K562 (cell line): ENCODE measurements around the gene RBFOX1. TPM values are rescaled to one million over a fixed set of nuclear protein-coding genes. Genes with fewer than 3 reads are reported as not detected.

Experiments used
- ATAC-seq: fragments of 200-7000 bp; cut with Tn5 transposase; 3 replicates; pipeline ENCODE4 v1.9.1; 2020; ENCODE audit warnings: moderate library complexity
- BruUV-seq: library from RNA; stranded (reverse); fragments of 400-500 nt; replicated peaks from 2 replicates; lab custom pipeline; 2021; lab: Mats Ljungman, UMichigan
- CTCF ChIA-PET: fragments of 300-600 bp; formaldehyde crosslinking; extraction: SDS; loops from one replicate; lab custom pipeline; 2021; ENCODE audit warnings: low intra/inter-chr PET ratio; lab: Yijun Ruan, JAX
- POLR2A ChIA-PET: fragments of 300-600, 350-650 bp; sonication (Branson Sonifier 250); formaldehyde crosslinking; extraction: SDS; loops from one replicate; lab custom pipeline; 2021; ENCODE audit warnings: antibody characterized with exemption, inconsistent platforms; lab: Yijun Ruan, JAX
- DNase-seq, 4 experiments: peaks; one replicate each; pipeline versions ENCODE4 v3.0.0 to v3.0.0-alpha.2; 2011 to 2018; ENCODE audit warnings: low spot score in 3 of 4, mixed read lengths in 3 of 4; ENCODE audit errors: extremely low read depth in 1 of 4
- FAIRE-seq: peaks from 2 replicates; lab custom pipeline; 2011; peaks lifted over from hg19 to GRCh38; lab: Jason Lieb, UNC
- H2AFZ ChIP-seq: 2 replicates; pipeline ENCODE4 v1.6.0; 2011; ENCODE audit warnings: low read depth, low read length, control low read depth, inconsistent platforms
- H3K27ac ChIP-seq: fragments of 200-600 bp; 3 replicates; pipeline ENCODE4 v1.8.0; 2011; ENCODE audit warnings: low read depth, mild to moderate bottlenecking, control low read depth, inconsistent platforms, low read length, moderate library complexity, mixed read lengths; ENCODE audit errors: extremely low read depth
- H3K27me3 ChIP-seq, 2 experiments: fragments of 300-600 bp in 1 of 2; 2 replicates in 1 of 2; 3 replicates in 1 of 2; pipeline versions ENCODE4 v1.6.0 to v1.8.0; 2011; ENCODE audit warnings: inconsistent platforms in 2 of 2, low read length in 2 of 2, mild to moderate bottlenecking in 1 of 2, mixed read lengths in 1 of 2, moderate library complexity in 1 of 2; ENCODE audit not compliant: control insufficient read depth in 2 of 2, insufficient read depth in 2 of 2
- H3K36me3 ChIP-seq: fragments of 300-600 bp; 3 replicates; pipeline ENCODE4 v1.8.0; 2011; ENCODE audit warnings: mild to moderate bottlenecking, low read length, inconsistent platforms; ENCODE audit not compliant: control insufficient read depth, insufficient read depth
- H3K4me1 ChIP-seq, 2 experiments: fragments of 200-600 bp in 1 of 2; replicated peaks in 1 of 2; 2 replicates in 1 of 2; 3 replicates in 1 of 2; pipeline versions ENCODE4 v1.5.1 to v1.8.0; 2011; ENCODE audit warnings: inconsistent platforms in 2 of 2, low read length in 2 of 2, mild to moderate bottlenecking in 1 of 2, mixed read lengths in 1 of 2, moderate library complexity in 1 of 2; ENCODE audit not compliant: control insufficient read depth in 2 of 2, insufficient read depth in 2 of 2
- H3K4me2 ChIP-seq: 2 replicates; pipeline ENCODE4 v1.6.1; 2011; ENCODE audit warnings: low read length, control low read depth, inconsistent platforms, mixed read lengths; ENCODE audit not compliant: insufficient read depth
- H3K4me3 ChIP-seq: fragments of 200-600 bp; sonication (generic), shearing (Covaris generic); 2 replicates; pipeline ENCODE4 v1.5.1; 2016; ENCODE audit warnings: control low read depth, inconsistent platforms
- H3K79me2 ChIP-seq: fragments of 200-600 bp; 3 replicates; pipeline ENCODE4 v1.8.0; 2011; ENCODE audit warnings: low read length, inconsistent platforms; ENCODE audit not compliant: control insufficient read depth, insufficient read depth
- H3K9ac ChIP-seq, 2 experiments: 2 replicates each; pipeline versions ENCODE4 v1.6.0 to v1.6.1; 2011; ENCODE audit warnings: low read depth in 2 of 2, low read length in 2 of 2, control low read depth in 1 of 2, inconsistent platforms in 1 of 2, mild to moderate bottlenecking in 1 of 2, mixed read lengths in 1 of 2; ENCODE audit not compliant: insufficient read depth in 1 of 2
- H3K9me1 ChIP-seq: one replicate; pipeline ENCODE4 v1.6.0; 2011; ENCODE audit warnings: inconsistent platforms, mild to moderate bottlenecking, low read length, moderate library complexity; ENCODE audit not compliant: control insufficient read depth, insufficient read depth
- H3K9me3 ChIP-seq: replicated peaks from 2 replicates; pipeline ENCODE4 v1.5.1; 2011; ENCODE audit warnings: low read depth, low read length, inconsistent platforms; ENCODE audit not compliant: control insufficient read depth, insufficient read depth
- H4K20me1 ChIP-seq: replicated peaks from 2 replicates; pipeline ENCODE4 v1.6.1; 2011; ENCODE audit warnings: low read length, inconsistent platforms, mixed read lengths; ENCODE audit not compliant: control insufficient read depth, insufficient read depth
- ARID2 ChIP-seq: fragments of 450-650 bp; IDR thresholded peaks from 2 replicates; pipeline ENCODE4 v1.6.1; 2017; ENCODE audit warnings: antibody characterized with exemption, mild to moderate bottlenecking
- CHCHD3 ChIP-seq: fragments of 250-450 bp; sonication (Bioruptor Pico); IDR thresholded peaks from 2 replicates; pipeline ENCODE4 v2.1.2; 2022; ENCODE audit warnings: mild to moderate bottlenecking
- E2F8 ChIP-seq: fragments of 450-650 bp; IDR thresholded peaks from 2 replicates; pipeline ENCODE4 v1.7.1; 2018; ENCODE audit warnings: mild to moderate bottlenecking, low read depth; ENCODE audit not compliant: partially characterized antibody
- FOXA3 ChIP-seq, 2 experiments: fragments of 450-650 bp in 1 of 2; sonication (generic) in 1 of 2; formaldehyde crosslinking; IDR thresholded peaks in 1 of 2; conservative IDR thresholded peaks in 1 of 2; 2 replicates each; pipeline versions ENCODE4 v1.4.0 to v1.8.0; 2020 to 2022; ENCODE audit warnings: mild to moderate bottlenecking in 2 of 2, missing genetic modification reagents in 1 of 2
- KLF13 ChIP-seq: fragments of 450-650 bp; IDR thresholded peaks from 2 replicates; pipeline ENCODE4 v1.6.1; 2016; ENCODE audit warnings: missing genetic modification characterization, low read depth, mild to moderate bottlenecking, missing compliant biosample characterization, moderate library complexity, borderline replicate concordance
- MTA1 ChIP-seq: fragments of 450-650 bp; IDR thresholded peaks from 2 replicates; pipeline ENCODE4 v1.6.1; 2017; ENCODE audit warnings: borderline replicate concordance
- NCOA6 ChIP-seq: fragments of 450-650 bp; IDR thresholded peaks from 2 replicates; pipeline ENCODE4 v1.6.1; 2017; ENCODE audit warnings: mild to moderate bottlenecking
- PYGO2 ChIP-seq: fragments of 450-650 bp; IDR thresholded peaks from 2 replicates; pipeline ENCODE4 v1.6.1; 2016; ENCODE audit warnings: mild to moderate bottlenecking, missing genetic modification characterization, moderate library complexity, missing compliant biosample characterization
- THRB ChIP-seq: fragments of 450-650 bp; formaldehyde crosslinking; conservative IDR thresholded peaks from 2 replicates; pipeline ENCODE4 v1.4.0; 2022; ENCODE audit warnings: mild to moderate bottlenecking, missing genetic modification characterization
- ZBTB49 ChIP-seq: sonication (generic); formaldehyde crosslinking; IDR thresholded peaks from 2 replicates; pipeline ENCODE4 v1.8.0; 2022; ENCODE audit warnings: missing genetic modification reagents, mild to moderate bottlenecking, borderline replicate concordance
- ZFP1 ChIP-seq: fragments of 450-650 bp; formaldehyde crosslinking; IDR thresholded peaks from 2 replicates; pipeline ENCODE4 v1.4.0; 2020; ENCODE audit warnings: mild to moderate bottlenecking, mixed read lengths
- ZNF184 ChIP-seq: sonication (generic); formaldehyde crosslinking; IDR thresholded peaks from 2 replicates; pipeline ENCODE4 v1.5.0; 2020; ENCODE audit warnings: missing genetic modification reagents
- WGBS: fragments of 100-300 bp; shearing (Covaris generic); methylation state at CpG from one replicate; pipeline ENCODE4 v1.1.6; 2016; ENCODE audit warnings: low coverage, mixed read lengths; ENCODE audit not compliant: insufficient coverage; ENCODE audit errors: missing lambda C conversion rate; 5-methylcytosine and 5-hydroxymethylcytosine counted together
- in situ Hi-C: fragments of 300-500 bp; cut with MboI; formaldehyde crosslinking; loops from 4 replicates; pipeline ENCODE4 v1.15.0; 2018; ENCODE audit warnings: inconsistent platforms, mixed read lengths
- intact Hi-C: fragments of 100-400 bp; cut with micrococcal nuclease; formaldehyde crosslinking; loops from 2 replicates; pipeline ENCODE4 v1.14.2; 2022
- polyA plus RNA-seq, 8 experiments: library from polyadenylated mRNA; depleted of rRNA in 4 of 8; stranded (reverse) in 5 of 8; unstranded in 3 of 8; fragments of >200 nt; fragmentation: Nextera tagmentation in 2 of 8; fragmentation: Illumina TruSeq in 1 of 8; extraction: Ambion mirVana in 2 of 8; extraction: Trizol in 1 of 8; gene quantifications; 2 replicates each; pipeline versions ENCODE4 v1.2.1 to v1.2.3, GENCODE V29; 2011 to 2014; ENCODE audit warnings: inconsistent platforms in 1 of 8, missing spikeins in 1 of 8
- total RNA-seq, 7 experiments: library from RNA; depleted of rRNA in 6 of 7; stranded (reverse); fragments of >200 nt in 6 of 7; fragmentation: Illumina TruSeq in 2 of 7; extraction: Trizol in 2 of 7; gene quantifications; 2 replicates each; pipeline versions ENCODE4 v1.2.1 to v1.2.3, GENCODE V29; 2011 to 2021; ENCODE audit warnings: low replicate concordance in 1 of 7

RBFOX1 gene
- total and polyA plus RNA-seq, 9 of the 15 experiments (the other 6 are each of a cell fraction or from before 2014, with no cell fraction given): 0.03 TPM; not detected in 8

GRCh38 chr16:7518158-7518557 is 185.5 kb downstream of the RBFOX1 start:
- Histone ChIP-seq H3K27ac (no peak overlapping the region), H3K79me2 (no peaks in the 10 kb centered on the region), H3K4me2 (no peak overlapping the region), H3K4me3 (no peak overlapping the region), H2AFZ (no peak overlapping the region), H3K9me3 (no peaks in the 10 kb centered on the region), H3K9ac (no peak overlapping the region), H4K20me1 (no peaks in the 10 kb centered on the region), H3K4me1 (peaks cover 0 to 3% of the 10 kb centered on the region in 2 experiments; a peak in 1 of 5 replicates), H3K36me3 (no peaks in the 10 kb centered on the region), H3K9me1 (no peaks in the 10 kb centered on the region), H3K27me3 (peaks cover 2 to 7% of the 10 kb centered on the region in 2 experiments; a peak in 3 of 5 replicates)
- ChIA-PET CTCF (no interaction called here), POLR2A (no interaction called here)
- FAIRE-seq (no peak), ATAC-seq (no peak), DNase-seq (no peak)
- WGBS: under 1% methylated on average over 14 of the region's 25 CpGs
- in situ Hi-C loops (no loop called here), intact Hi-C loops (no loop called here)
- TF ChIP-seq NCOA6 (no peak), FOXA3 (CRISPR knock-in tag; conservative IDR thresholded peaks at IDR 0.05 in 1 of 2, IDR thresholded peaks at IDR 0.05 in 1 of 2) (no peak), MTA1 (no peak), ZBTB49 (CRISPR knock-in tag) (no peak), PYGO2 (no peak), ZFP1 (CRISPR knock-in tag) (no peak), ARID2 (no peak), KLF13 (tag) (no peak), CHCHD3 (CRISPR knock-in tag) (no peak), ZNF184 (CRISPR knock-in tag) (no peak), E2F8 (no peak), THRB (CRISPR knock-in tag) (no peak)
- TF ChIP-seq, all 486 proteins: peak for 0
- BruUV-seq: no TSS peak
